ENCODE results near the gene PCGF6.
"Not testable (repeated sequence)": the region's sequence is repeated elsewhere in the genome, so short reads cannot be mapped to it uniquely, and the experiment has no call there.

DNA sequence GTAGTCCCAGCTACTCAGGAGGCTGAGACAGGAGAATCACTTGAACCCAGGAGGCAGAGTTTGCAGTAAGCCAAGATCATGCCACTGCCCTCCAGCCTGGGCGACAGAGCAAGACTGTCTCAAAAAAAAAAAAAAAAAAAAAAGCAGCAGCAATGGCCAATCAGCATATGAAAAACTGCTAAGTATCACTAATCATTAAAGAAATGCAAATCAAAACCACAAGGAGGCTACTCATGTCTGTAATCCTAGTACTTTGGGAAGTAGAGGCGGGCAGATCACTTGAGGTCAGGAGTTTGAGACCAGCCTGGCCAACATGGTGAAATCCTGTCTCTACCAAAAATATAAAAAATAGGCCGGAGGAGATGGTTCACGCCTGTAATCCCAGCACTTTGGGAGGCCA lies 3.6 kb upstream of the PCGF6 start:
- not testable (repeated sequence) for TF ChIP-seq CTCF (conservative IDR thresholded peaks at IDR 0.05); ZFX (IDR thresholded peaks at IDR 0.05)

Data from C4-2B (cell line).